Upper lobe of right lung (tissue), 1 donor: Measurements from ENCODE around the gene POLD1. TPM values are rescaled to one million over a fixed set of nuclear protein-coding genes. Genes with fewer than 3 reads are reported as not detected.
"Not testable (repeated sequence)": the region's sequence is repeated elsewhere in the genome, so short reads cannot be mapped to it uniquely, and the experiment has no call there.

Experiments used
- ATAC-seq: fragments of 200-7000 bp; cut with Tn5 transposase; one replicate; pipeline ENCODE4 v1.9.1; 2020; ENCODE audit warnings: mild to moderate bottlenecking, moderate library complexity
- DNase-seq: peaks from one replicate; pipeline ENCODE4 v3.0.0-alpha.2; 2020
- H3K27ac ChIP-seq: fragments of 200-600 bp; one replicate; pipeline ENCODE4 v1.8.0; 2022
- H3K27me3 ChIP-seq: fragments of 200-600 bp; one replicate; pipeline ENCODE4 v1.8.0; 2022; ENCODE audit warnings: mild to moderate bottlenecking
- H3K36me3 ChIP-seq: fragments of 200-600 bp; one replicate; pipeline ENCODE4 v1.8.0; 2022
- H3K4me1 ChIP-seq: fragments of 200-600 bp; one replicate; pipeline ENCODE4 v1.8.0; 2022
- H3K4me3 ChIP-seq: fragments of 200-600 bp; one replicate; pipeline ENCODE4 v1.8.0; 2022; ENCODE audit warnings: mild to moderate bottlenecking
- H3K9me3 ChIP-seq: fragments of 200-600 bp; one replicate; pipeline ENCODE4 v1.8.0; 2022
- intact Hi-C: fragments of 100-400 bp; cut with DNase I; formaldehyde crosslinking; loops from one replicate; pipeline ENCODE4 v1.11.0; 2022
- long read RNA-seq: library from polyadenylated mRNA; unstranded; transcript quantifications from one replicate; pipeline ENCODE4 v2.0.0, GENCODE V29; 2021
- total RNA-seq: library from RNA; stranded (reverse); fragmentation: NEBNext Ultra II Directional; extraction: Animal tissue kit (Norgen Biotek cat#: 25700); gene quantifications from one replicate; pipeline ENCODE4 v1.2.1, GENCODE V29; 2021
- TF ChIP-seq, protein P1 (sequence below): fragments of 200-600 bp; IDR thresholded peaks from one replicate; pipeline ENCODE4 v1.8.0; 2022; ENCODE audit warnings: antibody characterized with exemption
- donor health status: DM: no; HTN: yes; CAD: no; lungs with severe emphysema.

Gene POLD1
- total RNA-seq = 34.4 TPM
- long read RNA-seq, transcript POLD1-201 (27 exons, 3,444 nt) = major isoform, 24 of 84 reads
- long read RNA-seq, partial matches to known transcripts = 36 of 84 reads
- long read RNA-seq, other reads (novel, unspliced or antisense) = 22 of 84 reads

DNA sequence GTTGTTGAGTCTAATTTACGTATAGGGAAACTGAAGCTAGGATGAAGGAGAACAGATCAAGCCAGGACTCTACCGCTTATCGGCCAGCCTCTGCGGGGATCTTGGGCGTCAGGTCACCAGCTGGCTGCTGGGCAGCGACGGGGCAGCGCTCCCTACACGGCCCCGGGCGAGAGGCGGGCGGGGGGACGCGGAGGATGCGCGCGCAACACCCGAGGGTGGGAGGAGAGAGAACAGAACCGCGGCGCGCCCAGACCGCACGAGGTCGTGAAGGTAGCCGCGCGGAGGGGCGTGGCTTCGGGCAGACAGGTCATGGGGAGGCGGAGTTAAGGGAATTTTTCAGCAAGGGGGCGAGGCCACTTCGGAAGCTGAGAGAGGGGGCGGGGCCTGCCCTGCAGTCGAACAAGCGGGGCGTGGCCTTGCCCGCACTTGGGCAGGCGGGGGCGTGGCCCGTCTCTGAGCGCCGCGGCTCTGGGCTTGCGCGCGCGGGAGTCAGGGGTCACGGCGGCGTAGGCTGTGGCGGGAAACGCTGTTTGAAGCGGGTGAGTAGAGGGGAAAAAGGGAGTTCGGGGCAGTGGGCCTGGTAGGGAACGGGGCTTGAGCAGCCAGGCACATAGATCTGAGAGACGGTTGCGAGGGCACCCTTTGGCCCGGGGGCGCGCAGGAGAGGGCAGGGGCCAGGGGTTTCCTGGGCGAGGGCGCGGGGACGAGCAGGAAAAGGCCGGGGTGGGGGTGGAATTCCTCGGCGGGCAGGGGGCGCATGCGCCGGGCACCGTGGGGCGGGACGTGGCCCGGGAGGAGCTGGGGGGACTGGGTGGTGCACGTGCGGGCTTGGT, at the start of gene POLD1:
Gene POLD1 (plus strand): TSS at position 496 of the 833 bp plus-strand sequence. CDS start 14,505 bp downstream, outside the sequence.
- Histone ChIP-seq H3K9me3 (no peaks in the 10 kb centered on the region), H3K27ac (peak within 1 kb of the TSS; percentile 75), H3K4me1 (peaks cover 13% of the 10 kb centered on the region), H3K36me3 (peaks cover 40% of the 10 kb centered on the region), H3K27me3 (no peaks in the 10 kb centered on the region), H3K4me3 (peak within 1 kb of the TSS; percentile 66)
- TF ChIP-seq, protein P1, sequence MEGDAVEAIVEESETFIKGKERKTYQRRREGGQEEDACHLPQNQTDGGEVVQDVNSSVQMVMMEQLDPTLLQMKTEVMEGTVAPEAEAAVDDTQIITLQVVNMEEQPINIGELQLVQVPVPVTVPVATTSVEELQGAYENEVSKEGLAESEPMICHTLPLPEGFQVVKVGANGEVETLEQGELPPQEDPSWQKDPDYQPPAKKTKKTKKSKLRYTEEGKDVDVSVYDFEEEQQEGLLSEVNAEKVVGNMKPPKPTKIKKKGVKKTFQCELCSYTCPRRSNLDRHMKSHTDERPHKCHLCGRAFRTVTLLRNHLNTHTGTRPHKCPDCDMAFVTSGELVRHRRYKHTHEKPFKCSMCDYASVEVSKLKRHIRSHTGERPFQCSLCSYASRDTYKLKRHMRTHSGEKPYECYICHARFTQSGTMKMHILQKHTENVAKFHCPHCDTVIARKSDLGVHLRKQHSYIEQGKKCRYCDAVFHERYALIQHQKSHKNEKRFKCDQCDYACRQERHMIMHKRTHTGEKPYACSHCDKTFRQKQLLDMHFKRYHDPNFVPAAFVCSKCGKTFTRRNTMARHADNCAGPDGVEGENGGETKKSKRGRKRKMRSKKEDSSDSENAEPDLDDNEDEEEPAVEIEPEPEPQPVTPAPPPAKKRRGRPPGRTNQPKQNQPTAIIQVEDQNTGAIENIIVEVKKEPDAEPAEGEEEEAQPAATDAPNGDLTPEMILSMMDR = no peak
- peak; percentile 99 for DNase-seq
- intact Hi-C loops = no loop called here
- peak; percentile 94 for ATAC-seq

DNA sequence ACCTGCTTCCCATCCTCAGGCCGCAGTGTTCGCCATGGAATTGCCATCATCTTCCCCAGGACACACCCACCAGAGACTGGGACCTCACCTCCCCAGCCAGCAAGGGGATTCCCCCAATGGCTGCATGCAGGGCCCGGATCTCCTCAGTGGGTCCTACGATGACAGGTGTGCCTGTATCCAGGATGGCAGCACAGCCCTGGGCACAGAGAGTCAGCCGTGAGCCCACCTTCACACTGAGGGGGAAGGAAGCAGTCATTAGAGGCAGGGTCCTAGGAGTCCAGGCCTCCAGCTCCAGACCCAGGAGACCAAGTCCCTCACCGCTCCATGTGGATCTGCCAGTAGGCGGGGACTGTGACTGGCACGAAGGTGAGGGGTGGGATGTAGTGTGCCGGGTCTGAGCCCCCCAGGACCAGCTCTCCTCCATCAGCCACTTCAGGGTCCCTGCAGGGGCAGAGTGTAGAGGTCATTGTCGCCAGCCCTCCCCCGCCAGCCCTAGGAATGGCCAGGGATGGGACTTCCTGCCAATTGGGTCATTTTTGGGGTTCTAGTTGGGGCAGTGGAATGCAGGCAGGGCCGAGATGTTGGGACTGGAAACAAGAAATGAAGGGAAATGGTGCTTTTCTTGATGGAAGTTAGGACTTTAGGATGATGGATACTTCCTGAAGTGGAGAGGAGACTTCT, 49.3 kb upstream of the POLD1 start:
- H3K4me3 ChIP-seq = no peak overlapping the region
- H3K4me1 ChIP-seq = peaks cover 16% of the 10 kb centered on the region
- H3K36me3 ChIP-seq = no peaks in the 10 kb centered on the region
- H3K27ac ChIP-seq = no peak overlapping the region
- no peaks in the 10 kb centered on the region for H3K9me3 ChIP-seq
- intact Hi-C loops = no loop called here
- no peak for ATAC-seq
- DNase-seq = no peak
- no peaks in the 10 kb centered on the region for H3K27me3 ChIP-seq
- TF ChIP-seq, protein P1 = no peak

DNA sequence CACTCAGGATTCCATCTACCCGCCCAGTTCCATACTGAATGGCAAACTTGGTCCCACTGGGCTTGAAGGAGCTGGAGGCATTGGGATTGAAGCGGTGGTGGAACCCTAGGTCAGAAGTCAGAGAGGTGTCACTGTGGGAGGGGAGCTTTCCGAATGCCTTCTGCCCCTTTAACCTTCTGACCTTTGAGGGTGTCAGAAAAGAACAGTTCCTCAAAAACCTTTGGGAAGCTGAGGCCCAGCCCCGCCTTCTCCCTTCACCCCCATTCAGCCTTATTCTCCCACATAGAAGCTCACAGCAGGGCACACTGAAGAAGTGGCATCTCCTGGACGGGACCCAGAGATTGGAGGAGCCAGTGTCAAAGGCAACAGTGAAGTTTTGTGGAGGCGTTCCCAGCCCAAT, 47.1 kb upstream of the POLD1 start:
- H3K4me3 ChIP-seq, H3K9me3 ChIP-seq, H3K27ac ChIP-seq, H3K36me3 ChIP-seq, intact Hi-C loops, ATAC-seq, H3K27me3 ChIP-seq, DNase-seq: not testable (repeated sequence)
- peaks cover 11% of the 10 kb centered on the region for H3K4me1 ChIP-seq

DNA sequence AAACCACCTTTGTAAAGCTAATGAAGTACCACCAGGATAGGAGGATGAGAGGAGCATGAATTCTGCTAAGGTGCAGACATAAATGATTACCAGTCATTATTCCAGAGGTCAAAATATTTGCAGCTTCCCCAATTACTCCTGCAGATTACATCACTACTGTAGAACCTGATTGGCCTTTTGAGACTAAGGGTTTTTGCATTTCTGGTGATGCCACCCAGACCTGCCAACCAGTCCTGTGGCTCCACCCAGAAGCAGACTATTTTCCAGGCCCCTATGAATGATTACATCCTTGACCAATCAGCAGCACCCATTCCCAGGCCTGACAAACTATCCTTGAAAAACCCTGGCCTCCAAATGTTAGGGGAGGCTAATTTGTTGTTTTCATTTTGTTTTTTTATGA, 43.8 kb upstream of the POLD1 start:
- no peak for DNase-seq
- Histone ChIP-seq H3K4me3 (no peak overlapping the region), H3K4me1 (no peaks in the 10 kb centered on the region), H3K27ac (no peak overlapping the region), H3K9me3 (peaks cover 5% of the 10 kb centered on the region), H3K36me3 (no peaks in the 10 kb centered on the region), H3K27me3 (no peaks in the 10 kb centered on the region)
- TF ChIP-seq, protein P1 = no peak
- intact Hi-C loops = no loop called here
- no peak for ATAC-seq

DNA sequence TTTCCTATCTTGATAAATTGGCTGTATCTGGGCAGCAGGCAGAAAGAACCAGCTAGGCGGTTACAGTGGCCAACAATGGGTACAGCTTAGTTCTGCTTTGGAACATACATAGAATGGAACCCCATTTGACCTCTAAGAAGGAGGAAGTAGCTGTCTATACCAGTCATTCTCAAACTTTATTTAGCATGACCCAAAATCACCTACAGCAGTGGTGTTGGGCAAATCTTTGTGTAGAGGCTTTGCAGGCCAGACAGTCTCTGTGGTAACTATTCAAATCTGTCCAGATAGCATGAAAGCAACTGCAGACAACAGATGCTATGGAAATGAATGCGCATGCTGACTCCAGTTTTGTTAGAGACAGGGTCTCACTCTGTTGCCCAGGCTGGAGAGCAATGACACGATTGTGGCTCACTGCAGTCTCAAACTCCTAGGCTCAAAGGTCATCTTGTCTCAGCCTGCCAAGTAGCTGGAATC, 43.0 kb upstream of the POLD1 start:
- ATAC-seq (peak; percentile 85), DNase-seq (no peak)
- no peak overlapping the region for H3K27ac ChIP-seq
- intact Hi-C loops = no loop called here
- peaks cover 5% of the 10 kb centered on the region for H3K9me3 ChIP-seq
- H3K36me3 ChIP-seq = no peaks in the 10 kb centered on the region
- H3K4me3 ChIP-seq = no peak overlapping the region
- no peaks in the 10 kb centered on the region for H3K27me3 ChIP-seq
- H3K4me1 ChIP-seq = no peaks in the 10 kb centered on the region
- TF ChIP-seq, protein P1 = no peak
